IMR-90 (cell line): Measurements from ENCODE around the gene DBNL. TPM values are rescaled to one million over a fixed set of nuclear protein-coding genes. Genes with fewer than 3 reads are reported as not detected.
"Not testable (repeated sequence)": the region's sequence is repeated elsewhere in the genome, so short reads cannot be mapped to it uniquely, and the experiment has no call there.

Source experiments
- ATAC-seq: fragments of 200-7000 bp; cut with Tn5 transposase; 2 replicates; pipeline ENCODE4 v1.9.1; 2020; ENCODE audit warnings: low read depth, mild to moderate bottlenecking, moderate library complexity
- BruUV-seq: library from RNA; stranded (reverse); fragments of 400-500 nt; replicated peaks from 2 replicates; lab custom pipeline; 2021; lab: Mats Ljungman, UMichigan
- CTCF ChIA-PET: fragments of 300-600 bp; formaldehyde crosslinking; extraction: SDS; loops from one replicate; lab custom pipeline; 2021; ENCODE audit warnings: antibody characterized with exemption; lab: Yijun Ruan, JAX
- POLR2A ChIA-PET: fragments of 300-600 bp; sonication (Branson Sonifier 250); formaldehyde crosslinking; loops from one replicate; lab custom pipeline; 2022; ENCODE audit warnings: antibody characterized with exemption; ENCODE audit not compliant: unreplicated experiment; lab: Charles Lee
- DNase-seq: peaks from one replicate; pipeline ENCODE4 v3.0.0; 2013
- H2AFZ ChIP-seq: replicated peaks from 2 replicates; pipeline ENCODE3; 2013; ENCODE audit warnings: low read length, mild to moderate bottlenecking; ENCODE audit not compliant: poor library complexity
- H2AK5ac ChIP-seq: 2 replicates; pipeline ENCODE4 v1.6.1; 2013; ENCODE audit warnings: low read depth, low read length, inconsistent platforms
- H2AK9ac ChIP-seq: replicated peaks from 2 replicates; pipeline ENCODE3; 2013; ENCODE audit warnings: mild to moderate bottlenecking, low read depth, low read length, moderate library complexity; ENCODE audit not compliant: poor library complexity
- H2BK120ac ChIP-seq: 2 replicates; pipeline ENCODE4 v1.6.1; 2013; ENCODE audit warnings: low read depth, low read length, inconsistent platforms
- H2BK15ac ChIP-seq: 3 replicates; pipeline ENCODE4 v1.6.1; 2013; ENCODE audit warnings: low read depth, low read length, inconsistent platforms
- H2BK20ac ChIP-seq: 2 replicates; pipeline ENCODE4 v1.6.1; 2013; ENCODE audit warnings: low read depth, mild to moderate bottlenecking, inconsistent platforms, low read length, moderate library complexity
- H2BK5ac ChIP-seq: 2 replicates; pipeline ENCODE4 v1.6.1; 2013; ENCODE audit warnings: mild to moderate bottlenecking, low read depth, low read length, inconsistent platforms; ENCODE audit not compliant: poor library complexity, severe bottlenecking
- H3K14ac ChIP-seq: replicated peaks from 2 replicates; pipeline ENCODE4 v1.6.1; 2013; ENCODE audit warnings: low read depth, low read length, inconsistent platforms
- H3K18ac ChIP-seq: 2 replicates; pipeline ENCODE4 v1.6.1; 2013; ENCODE audit warnings: low read depth, low read length, control low read depth
- H3K23ac ChIP-seq: 2 replicates; pipeline ENCODE4 v1.6.1; 2013; ENCODE audit warnings: low read depth, low read length, inconsistent platforms
- H3K27ac ChIP-seq: 2 replicates; pipeline ENCODE4 v1.5.1; 2013; ENCODE audit warnings: mild to moderate bottlenecking, control low read depth, low read length; ENCODE audit not compliant: insufficient read depth
- H3K27me3 ChIP-seq: 2 replicates; pipeline ENCODE4 v1.6.1; 2013; ENCODE audit warnings: low read length; ENCODE audit not compliant: control insufficient read depth, insufficient read depth
- H3K36me3 ChIP-seq: 2 replicates; pipeline ENCODE4 v1.6.1; 2013; ENCODE audit warnings: low read length, mixed read lengths; ENCODE audit not compliant: control insufficient read depth, insufficient read depth
- H3K4ac ChIP-seq: 2 replicates; pipeline ENCODE4 v1.6.1; 2013; ENCODE audit warnings: low read depth, low read length, inconsistent platforms
- H3K4me1 ChIP-seq: 2 replicates; pipeline ENCODE4 v1.6.1; 2013; ENCODE audit warnings: low read length, mixed read lengths; ENCODE audit not compliant: control insufficient read depth, insufficient read depth
- H3K4me2 ChIP-seq: 2 replicates; pipeline ENCODE4 v1.6.1; 2013; ENCODE audit warnings: low read depth, mild to moderate bottlenecking, control low read depth, low read length, moderate library complexity
- H3K4me3 ChIP-seq: 2 replicates; pipeline ENCODE4 v1.5.1; 2013; ENCODE audit warnings: low read depth, mild to moderate bottlenecking, control low read depth, low read length, moderate library complexity; ENCODE audit not compliant: insufficient read depth
- H3K56ac ChIP-seq: 2 replicates; pipeline ENCODE4 v1.6.1; 2013; ENCODE audit warnings: low read length, inconsistent platforms; ENCODE audit not compliant: insufficient read depth; ENCODE audit errors: extremely low read depth
- H3K79me1 ChIP-seq, 2 experiments: 2 replicates each; pipeline ENCODE4 v1.6.1; 2013; ENCODE audit warnings: low read length in 2 of 2, inconsistent platforms in 1 of 2, low read depth in 1 of 2
- H3K9ac ChIP-seq: 2 replicates; pipeline ENCODE4 v1.6.1; 2013; ENCODE audit warnings: low read depth, low read length, control low read depth
- H3K9me1 ChIP-seq: 2 replicates; pipeline ENCODE4 v1.6.1; 2013; ENCODE audit warnings: low read length, inconsistent platforms; ENCODE audit not compliant: insufficient read depth
- H3K9me3 ChIP-seq: 2 replicates; pipeline ENCODE4 v1.6.1; 2013; ENCODE audit warnings: low read length; ENCODE audit not compliant: control insufficient read depth, insufficient read depth
- H4K20me1 ChIP-seq: 2 replicates; pipeline ENCODE4 v1.6.1; 2013; ENCODE audit warnings: low read length, inconsistent platforms; ENCODE audit not compliant: insufficient read depth
- H4K5ac ChIP-seq: 2 replicates; pipeline ENCODE4 v1.6.1; 2013; ENCODE audit warnings: mild to moderate bottlenecking, low read depth, low read length, control low read depth
- H4K8ac ChIP-seq, 2 experiments: 2 replicates each; pipeline ENCODE4 v1.6.1; 2013; ENCODE audit warnings: low read depth in 2 of 2, low read length in 2 of 2, control low read depth in 1 of 2, inconsistent platforms in 1 of 2
- H4K91ac ChIP-seq: 2 replicates; pipeline ENCODE4 v1.6.1; 2013; ENCODE audit warnings: low read depth, low read length, inconsistent platforms; ENCODE audit not compliant: insufficient read depth
- WGBS, 2 experiments: methylation state at CpG; one replicate each; pipeline versions ENCODE4 v1.1.5 to v1.1.7; 2013; ENCODE audit warnings: missing lambda C conversion rate in 2 of 2; ENCODE audit not compliant: insufficient read length in 1 of 2; ENCODE audit errors: extremely low coverage in 2 of 2; 5-methylcytosine and 5-hydroxymethylcytosine counted together
- dilution Hi-C: fragments of 300-500 bp; cut with HindIII; formaldehyde crosslinking; loops from one replicate; pipeline ENCODE4 v1.14.3; 2018; ENCODE audit warnings: low sequenced_read_pairs; ENCODE audit not compliant: unreplicated experiment
- in situ Hi-C: fragments of 300-500 bp; cut with MboI; formaldehyde crosslinking; loops from 3 replicates; pipeline ENCODE4 v1.14.3; 2019; ENCODE audit warnings: low sequenced_read_pairs, inconsistent platforms, mixed read lengths
- intact Hi-C: fragments of 100-400 bp; cut with micrococcal nuclease; formaldehyde crosslinking; loops from 2 replicates; pipeline ENCODE4 v1.10.0; 2022
- polyA plus RNA-seq, 3 experiments: library from polyadenylated mRNA; depleted of rRNA; stranded (reverse); fragments of >200 nt; gene quantifications; 2 replicates each; pipeline ENCODE4 v1.2.3, GENCODE V29; 2012; ENCODE audit warnings: low replicate concordance in 1 of 3
- total RNA-seq: library from RNA; depleted of rRNA; stranded (reverse); fragments of >200 nt; gene quantifications from 2 replicates; pipeline ENCODE4 v1.2.3, GENCODE V29; 2012

Gene DBNL
- total and polyA plus RNA-seq, 2 of the 4 experiments (the other 2 are of a cell fraction) = 157 to 179 TPM

DNA sequence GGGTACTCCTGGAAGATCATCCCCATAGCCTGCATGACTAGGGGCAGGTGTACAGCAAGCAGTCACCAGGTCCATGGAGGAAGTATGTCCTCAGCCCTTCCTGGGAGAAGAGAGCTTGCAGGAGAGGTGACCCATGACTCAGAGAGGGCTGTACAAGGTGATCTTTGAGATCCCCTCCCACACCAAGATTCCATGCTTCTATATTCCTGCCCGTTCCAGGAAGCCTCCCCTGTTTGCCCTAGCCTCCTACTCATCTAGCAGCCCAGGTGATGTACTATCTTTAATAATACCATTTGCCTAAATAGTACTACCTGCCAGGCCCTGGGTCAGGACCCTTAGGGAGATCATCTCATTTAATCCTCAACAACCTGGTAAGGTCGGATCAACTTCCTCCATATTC lies 6.6 kb upstream of the DBNL start:
- ATAC-seq, H3K4me1 ChIP-seq: not testable (repeated sequence)

DNA sequence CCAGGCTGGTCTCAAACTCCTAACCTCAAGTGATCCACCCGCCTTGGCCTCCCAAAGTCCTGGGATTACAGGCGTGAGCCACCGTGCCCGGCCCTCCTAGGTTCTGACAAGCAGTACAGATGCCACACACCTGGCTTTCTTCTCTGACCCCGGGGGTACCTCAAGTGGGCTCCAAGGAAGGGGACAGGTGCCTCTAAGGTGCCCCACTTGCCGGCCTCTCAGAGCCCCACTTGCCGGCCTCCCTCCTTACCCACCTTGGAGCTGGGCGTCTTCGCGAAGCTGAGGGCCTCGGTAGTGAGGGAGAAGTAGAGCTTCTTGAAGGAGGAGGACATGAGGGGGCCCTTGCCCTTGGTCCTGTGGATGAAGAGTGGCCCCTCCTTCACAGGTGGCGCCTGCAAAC lies 5.9 kb upstream of the DBNL start:
- in situ Hi-C loops = not testable (repeated sequence)

More for the DNA sequence above, 6.6 kb upstream of the DBNL start:
- H3K18ac ChIP-seq, H3K14ac ChIP-seq, H3K9me1 ChIP-seq, H3K4me2 ChIP-seq, H4K20me1 ChIP-seq, H2BK15ac ChIP-seq, H3K4ac ChIP-seq, H3K9ac ChIP-seq, H4K91ac ChIP-seq, H2AK9ac ChIP-seq, H2AFZ ChIP-seq, intact Hi-C loops, H2BK120ac ChIP-seq, CTCF ChIA-PET, H2BK20ac ChIP-seq, DNase-seq, H3K4me3 ChIP-seq, H3K23ac ChIP-seq, H3K79me1 ChIP-seq, H3K36me3 ChIP-seq, dilution Hi-C loops, H3K27me3 ChIP-seq, H3K56ac ChIP-seq, H3K27ac ChIP-seq, H2AK5ac ChIP-seq, H2BK5ac ChIP-seq, H4K8ac ChIP-seq, H3K9me3 ChIP-seq, BruUV-seq, in situ Hi-C loops, POLR2A ChIA-PET, H4K5ac ChIP-seq: not testable (repeated sequence)
- 63% methylated on average over 1 of the region's 2 CpGs; no CpG with 5 or more reads in 1 of the 2 experiments for WGBS, 2 experiments

More for the DNA sequence above, 5.9 kb upstream of the DBNL start:
- H4K5ac ChIP-seq, H3K27ac ChIP-seq, H2BK120ac ChIP-seq, H2AK5ac ChIP-seq, H3K9me1 ChIP-seq, H3K4me1 ChIP-seq, ATAC-seq, dilution Hi-C loops, H3K4ac ChIP-seq, H4K20me1 ChIP-seq, H2AFZ ChIP-seq, H4K91ac ChIP-seq, H2AK9ac ChIP-seq, H3K79me1 ChIP-seq, intact Hi-C loops, H3K14ac ChIP-seq, POLR2A ChIA-PET, H3K23ac ChIP-seq, H3K18ac ChIP-seq, CTCF ChIA-PET, BruUV-seq, H4K8ac ChIP-seq, H2BK5ac ChIP-seq, H3K36me3 ChIP-seq, H2BK20ac ChIP-seq, H3K9me3 ChIP-seq, DNase-seq, H3K56ac ChIP-seq, H3K27me3 ChIP-seq, H2BK15ac ChIP-seq, H3K9ac ChIP-seq, H3K4me3 ChIP-seq, H3K4me2 ChIP-seq: not testable (repeated sequence)
- WGBS, 2 experiments = no CpG with 5 or more reads among the region's 12 CpGs
